ENCODE results near the gene ODC1.

ODC1 gene

GRCh38 chr2:10412380-10412779 is 35.7 kb downstream of the ODC1 start:
- DNase-seq = no peak

DNA sequence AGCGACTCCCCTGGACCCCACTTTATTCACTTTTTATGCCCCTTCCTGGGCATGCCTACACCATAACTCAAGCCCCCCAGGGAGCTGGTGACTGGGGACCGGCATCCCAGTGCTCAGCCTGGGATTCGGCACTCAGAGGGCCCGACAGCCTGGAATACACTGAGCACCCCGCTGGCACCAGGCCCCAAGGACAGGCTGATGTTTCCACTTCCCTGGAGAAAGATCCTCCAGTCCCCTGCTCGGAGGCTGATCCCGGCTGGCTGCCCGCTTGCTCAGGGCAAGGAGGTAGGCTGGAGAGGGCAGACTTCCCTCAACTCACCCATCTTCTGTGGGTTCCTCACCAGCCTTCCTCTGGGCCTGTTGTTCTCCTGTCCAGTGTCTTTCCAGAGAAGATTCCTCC is 36.6 kb downstream of the ODC1 start:
- no peak for DNase-seq

- DNase-seq = no peak
These were observed 37.2 kb downstream of the ODC1 start for GRCh38 chr2:10410823-10411437.

- DNase-seq = no peak
These were observed 37.9 kb downstream of the ODC1 start for GRCh38 chr2:10410001-10410822.

DNA sequence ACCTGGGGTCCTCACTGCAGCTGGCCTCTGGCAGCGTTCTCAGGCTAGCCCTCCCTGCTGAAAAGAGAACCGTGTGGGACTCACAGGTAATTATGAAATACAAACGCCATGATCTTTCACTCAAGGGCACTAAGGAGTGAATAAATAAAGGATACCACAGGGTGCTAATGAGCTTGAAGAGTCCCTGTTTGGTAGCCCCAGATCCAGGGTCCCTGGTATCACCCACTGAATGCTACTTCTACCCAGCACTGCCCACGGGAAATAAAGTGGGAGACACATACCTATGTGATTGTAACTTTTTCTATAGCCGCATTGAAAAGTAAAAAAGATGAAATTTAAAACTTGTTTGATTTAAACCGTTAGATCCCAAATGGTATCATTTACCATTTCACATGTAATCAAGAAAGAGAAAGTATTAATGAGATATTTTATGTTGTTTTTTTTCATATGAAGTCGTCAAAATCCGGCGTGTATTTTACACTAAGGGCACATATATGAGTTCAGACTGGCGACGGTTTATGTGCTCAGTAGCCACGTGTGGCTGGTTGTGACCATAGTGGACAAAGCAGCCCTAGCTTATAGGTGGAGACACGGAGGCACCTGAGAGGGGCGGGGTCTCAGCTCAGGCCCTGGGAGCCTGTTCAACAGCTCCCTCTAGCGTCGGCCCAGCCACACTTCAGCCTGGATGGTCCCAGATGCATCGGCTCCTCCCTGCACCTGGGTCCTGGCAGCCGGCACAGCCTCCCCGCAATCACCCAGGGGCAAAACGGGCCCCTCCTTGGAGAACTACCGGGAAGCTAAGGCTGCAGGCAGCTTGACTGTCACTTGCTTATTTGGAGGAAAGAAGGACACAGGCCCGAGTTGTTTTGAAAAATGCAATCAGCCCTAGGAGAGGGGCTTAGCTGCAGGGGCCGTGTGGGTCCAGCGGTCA is 39.2 kb downstream of the ODC1 start:
- DNase-seq = peak; percentile 37

DNA sequence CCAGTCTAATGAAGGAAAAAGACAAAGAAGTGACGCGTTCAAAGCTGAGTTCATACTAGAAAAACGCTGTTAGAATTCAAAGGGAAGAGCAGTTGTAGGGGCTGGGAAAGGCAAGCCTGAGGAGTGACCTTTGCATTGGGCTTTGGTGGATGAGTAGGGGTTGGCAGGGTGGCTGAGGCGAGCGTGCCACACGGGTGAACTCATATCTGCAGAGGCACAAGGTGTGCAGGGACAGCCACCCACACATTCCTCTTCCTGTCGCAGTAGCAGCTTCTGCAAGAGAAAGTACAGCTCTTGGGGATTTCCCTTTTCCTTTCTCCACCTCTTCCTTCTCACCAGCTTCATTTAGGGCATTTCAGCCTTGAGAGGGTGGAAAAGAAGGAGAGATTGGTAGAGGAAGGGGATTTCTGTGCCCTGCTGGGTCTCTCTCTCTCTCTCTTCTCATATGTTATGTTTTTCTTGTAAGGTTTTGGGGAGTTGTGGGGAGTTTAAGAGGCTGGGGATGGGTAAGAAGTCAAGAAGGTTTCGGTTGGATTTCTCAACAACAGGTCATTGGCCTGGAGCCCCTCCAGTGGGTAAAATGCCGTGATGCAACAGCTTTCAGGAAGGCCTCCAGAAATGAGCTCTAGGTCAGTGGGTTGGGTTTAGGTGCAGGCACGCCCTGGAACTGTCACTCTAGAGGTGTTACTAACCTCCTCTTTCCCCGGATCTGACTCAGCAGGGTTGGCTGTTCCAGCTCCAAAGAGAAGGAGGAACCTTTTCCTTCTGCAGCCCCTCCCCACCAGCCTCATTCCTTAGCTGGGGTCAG is 40.1 kb downstream of the ODC1 start:
- DNase-seq = peak; percentile 56

GRCh38 chr2:10407432-10407831 is 40.7 kb downstream of the ODC1 start:
- DNase-seq = no peak

DNA sequence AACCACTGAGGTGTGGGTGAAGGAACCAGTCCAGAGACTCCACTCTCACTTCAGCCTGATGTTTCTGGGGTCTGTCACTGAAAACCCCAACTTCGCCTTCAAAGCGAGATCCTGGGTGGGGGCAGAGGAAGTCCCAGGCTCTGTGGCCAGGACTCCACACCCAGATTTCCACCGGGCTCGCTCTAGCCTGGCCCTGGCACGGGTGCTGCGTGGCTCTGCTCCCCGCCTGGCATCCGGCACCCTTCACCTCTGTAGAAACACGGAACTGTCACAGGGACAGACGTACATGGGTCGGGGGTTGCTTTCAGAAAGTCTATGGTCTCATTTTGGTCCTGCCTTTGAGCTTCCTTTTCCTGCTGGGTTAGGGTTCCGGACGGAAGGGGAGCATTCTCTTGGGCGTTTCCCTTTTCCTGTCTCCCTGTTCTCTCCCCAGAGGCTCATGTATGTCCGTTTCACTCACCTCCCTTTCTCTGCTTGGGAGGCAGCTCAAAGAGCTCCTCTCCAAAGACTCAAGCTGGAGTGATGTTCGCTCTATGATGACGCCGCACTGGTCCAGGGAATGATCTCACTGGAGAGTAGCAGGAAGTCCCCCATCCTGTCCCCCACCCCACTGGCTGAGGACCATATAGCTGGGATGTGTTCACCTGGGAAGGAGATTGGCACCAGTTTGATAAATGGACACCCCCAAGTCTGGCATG is 41.5 kb downstream of the ODC1 start:
- no peak for DNase-seq

DNA sequence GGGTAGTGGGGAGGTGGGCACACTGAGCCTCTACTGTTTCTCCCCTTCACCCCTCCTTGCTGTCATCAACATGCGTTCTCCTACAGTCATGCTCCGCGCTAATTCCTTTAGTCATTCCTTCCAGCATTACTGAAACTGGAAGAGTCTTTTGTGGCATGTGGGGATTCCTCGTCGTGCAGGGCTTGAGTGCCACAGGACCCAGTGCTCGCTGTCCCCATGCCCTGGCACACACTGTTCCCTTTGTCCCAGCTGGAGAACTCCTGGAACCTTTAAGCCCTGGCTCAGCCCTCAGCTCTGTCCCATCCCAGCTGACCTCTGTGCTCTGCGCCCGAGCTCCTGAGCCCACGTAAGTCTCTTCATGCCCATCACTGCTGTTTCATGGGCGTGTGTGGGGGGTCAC is 42.1 kb downstream of the ODC1 start:
- DNase-seq = no peak

GRCh38 chr2:10405448-10405847 is 42.7 kb downstream of the ODC1 start:
- peak; percentile 87 for DNase-seq

DNA sequence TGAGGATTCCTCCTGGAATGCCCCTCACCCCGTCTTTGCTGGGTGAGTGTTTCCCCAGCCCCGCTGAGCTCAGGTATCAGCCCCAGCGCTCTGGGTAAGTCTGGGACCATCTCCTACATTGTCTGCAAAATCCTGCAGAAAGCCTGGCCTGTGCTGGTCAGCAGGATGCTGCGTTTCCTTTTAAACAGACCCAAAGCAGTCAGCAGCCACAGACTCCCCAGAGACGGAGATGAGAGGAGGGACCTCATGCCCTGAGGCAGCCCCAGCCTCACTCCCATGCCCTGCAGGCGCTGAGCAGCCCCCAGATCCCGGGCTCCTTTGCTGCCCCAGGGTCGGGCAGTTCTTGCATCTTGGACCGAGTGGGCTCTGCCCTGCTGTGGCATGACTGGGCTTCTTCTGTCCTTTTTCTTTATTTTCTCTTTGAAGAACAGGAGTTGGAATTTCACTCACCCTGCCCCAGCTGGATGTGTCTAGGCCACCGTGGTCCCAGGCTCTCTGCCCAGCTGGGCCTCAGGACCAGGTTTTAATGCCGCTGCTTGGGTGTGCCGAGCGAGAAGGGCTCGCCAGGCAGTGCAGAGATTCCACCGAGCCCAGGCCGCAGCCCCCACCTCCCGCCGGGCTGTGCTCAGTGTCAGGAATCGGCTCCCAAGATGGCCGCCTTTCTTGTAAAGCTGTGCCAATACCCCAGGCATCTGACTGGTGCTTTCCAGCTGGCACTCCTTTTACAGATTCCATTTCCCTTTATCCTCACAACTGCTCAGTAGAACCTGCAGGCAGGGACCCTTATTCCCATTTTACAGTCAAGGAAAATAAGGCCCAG is 43.6 kb downstream of the ODC1 start:
- no peak for DNase-seq

DNA sequence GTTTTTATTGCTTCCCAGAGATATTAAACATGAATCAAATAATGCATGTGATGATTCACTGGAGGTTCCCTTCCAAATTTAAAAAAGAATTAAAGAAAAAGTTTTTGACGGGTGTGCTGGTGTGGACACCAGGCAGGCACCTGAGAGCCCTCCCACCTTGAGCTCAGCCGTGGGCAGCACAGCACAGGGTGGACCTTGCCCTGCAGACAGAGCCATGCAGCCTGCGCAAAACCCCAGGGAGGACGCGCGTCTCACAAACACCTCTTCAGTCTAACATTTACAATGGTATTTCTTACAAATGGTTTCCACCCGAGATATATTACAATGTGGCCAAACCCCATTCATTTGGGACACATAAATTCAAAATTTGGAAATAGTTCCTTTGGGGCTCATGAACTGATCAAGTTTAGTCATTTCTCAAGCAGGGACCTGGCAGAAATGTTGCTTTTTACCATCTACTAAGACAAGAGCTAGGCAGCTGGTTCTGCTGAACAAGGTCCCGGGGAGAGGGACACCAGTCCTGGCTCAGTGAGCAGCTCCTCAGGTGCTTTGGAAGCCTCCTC is 45.4 kb downstream of the ODC1 start:
- no peak for DNase-seq

DNA sequence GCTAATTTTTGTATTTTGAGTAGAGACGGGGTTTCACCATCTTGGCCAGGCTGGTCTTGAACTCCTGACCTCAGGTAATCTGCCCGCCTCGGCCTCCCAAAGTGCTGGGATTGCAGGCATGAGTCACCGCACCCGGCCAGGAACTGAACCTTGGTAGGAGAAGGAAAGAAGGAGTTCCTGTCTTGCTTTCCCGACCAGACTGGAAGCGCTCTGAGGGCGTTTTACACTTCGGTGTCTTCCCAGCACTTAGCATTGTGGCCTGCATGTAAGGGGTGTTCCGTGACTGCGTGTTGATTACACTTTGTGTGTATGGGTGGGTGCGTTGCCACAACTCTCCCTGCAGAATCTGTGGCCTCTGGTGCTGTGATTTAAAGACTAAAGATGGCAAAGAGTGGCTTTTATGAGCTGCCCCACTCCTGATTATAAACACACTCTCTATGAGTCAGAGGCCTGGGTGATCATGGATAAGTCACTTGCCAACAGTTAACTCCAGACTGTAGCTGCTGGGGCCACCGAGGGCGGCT is 46.0 kb downstream of the ODC1 start:
- no peak for DNase-seq

DNA sequence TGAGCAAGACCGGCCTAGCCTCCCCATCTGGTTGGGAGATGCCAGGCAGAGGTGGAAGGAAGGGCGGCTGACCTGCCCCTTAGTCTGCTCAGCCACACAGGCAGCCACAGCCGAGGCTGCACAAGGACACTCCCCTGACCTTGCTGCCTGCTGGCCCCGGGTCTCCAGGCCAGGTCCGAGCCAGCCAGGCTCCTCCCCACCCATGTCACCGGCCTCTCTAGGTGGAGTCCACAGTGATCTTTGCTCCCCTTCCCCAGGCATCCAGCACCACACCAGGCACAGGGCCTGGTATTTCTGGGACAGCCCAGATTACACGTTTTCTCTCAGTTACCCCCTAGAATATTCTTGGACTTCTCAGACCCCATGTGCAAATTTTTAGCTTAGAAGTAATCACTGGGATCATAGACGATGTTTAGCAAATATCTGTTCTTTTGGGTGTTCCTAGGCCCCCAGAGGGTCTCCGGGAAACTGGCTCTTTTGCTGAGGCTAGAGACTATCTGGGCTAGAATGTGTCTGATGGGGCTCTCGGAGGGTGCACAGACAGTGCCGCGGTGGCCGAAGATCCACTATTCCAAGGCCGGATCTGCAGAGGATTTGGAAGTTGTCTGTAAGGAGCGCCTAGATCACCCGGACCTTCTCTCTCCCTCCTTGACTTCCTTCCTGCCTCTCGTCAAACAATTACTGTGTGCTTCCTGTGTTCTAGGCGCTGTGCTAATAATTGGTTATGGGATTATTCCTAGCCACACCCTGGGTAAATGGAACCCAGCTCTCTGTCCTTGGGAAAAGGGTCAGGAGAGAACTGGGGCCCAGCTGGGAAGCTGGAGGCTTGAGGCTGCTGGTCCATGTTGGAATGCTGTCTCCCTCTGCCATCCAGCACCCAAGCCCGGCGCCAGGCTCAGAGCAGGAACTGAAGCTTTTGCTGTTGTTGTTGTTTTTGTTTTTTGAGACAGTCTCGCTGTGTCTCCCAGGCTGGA is 46.9 kb downstream of the ODC1 start:
- DNase-seq = no peak

DNA sequence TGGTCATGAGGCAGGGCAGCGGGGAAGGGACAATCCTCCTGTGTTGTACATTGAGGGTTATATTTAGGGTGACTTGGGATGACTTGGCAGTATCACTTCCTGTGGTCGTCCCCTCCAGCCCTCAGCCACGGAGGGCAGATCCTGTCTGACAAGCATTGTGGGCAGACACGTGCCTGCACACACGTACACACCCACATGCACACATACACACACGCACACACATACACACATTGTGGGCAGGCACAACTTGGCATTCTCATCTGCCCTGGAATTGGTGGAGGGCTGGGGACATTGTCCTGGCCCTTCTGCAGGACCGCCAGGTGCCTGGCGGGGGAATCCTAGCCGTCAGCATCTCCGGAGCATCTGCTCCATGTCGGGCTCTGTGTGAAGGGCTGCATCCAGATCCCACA is 47.6 kb downstream of the ODC1 start:
- no peak for DNase-seq

GRCh38 chr2:10400002-10400401 is 48.1 kb downstream of the ODC1 start:
- no peak for DNase-seq

DNA sequence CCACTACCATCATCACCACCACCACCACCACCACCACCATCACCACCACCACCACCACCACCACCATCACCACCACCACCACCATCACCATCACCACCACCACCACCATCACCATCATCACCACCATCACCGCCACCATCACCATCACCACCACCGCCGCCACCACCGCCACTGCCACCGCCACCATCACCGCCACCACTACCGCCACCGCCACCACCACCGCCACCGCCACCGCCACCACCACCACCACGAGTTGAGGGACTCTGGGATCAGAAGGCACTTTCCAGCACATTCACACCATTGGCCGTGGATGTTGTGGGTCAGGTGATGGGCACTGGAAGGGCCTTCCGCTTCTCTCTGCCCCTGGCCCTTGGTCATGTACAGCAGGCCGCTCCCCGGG is 48.8 kb downstream of the ODC1 start:
- no peak for DNase-seq

DNA sequence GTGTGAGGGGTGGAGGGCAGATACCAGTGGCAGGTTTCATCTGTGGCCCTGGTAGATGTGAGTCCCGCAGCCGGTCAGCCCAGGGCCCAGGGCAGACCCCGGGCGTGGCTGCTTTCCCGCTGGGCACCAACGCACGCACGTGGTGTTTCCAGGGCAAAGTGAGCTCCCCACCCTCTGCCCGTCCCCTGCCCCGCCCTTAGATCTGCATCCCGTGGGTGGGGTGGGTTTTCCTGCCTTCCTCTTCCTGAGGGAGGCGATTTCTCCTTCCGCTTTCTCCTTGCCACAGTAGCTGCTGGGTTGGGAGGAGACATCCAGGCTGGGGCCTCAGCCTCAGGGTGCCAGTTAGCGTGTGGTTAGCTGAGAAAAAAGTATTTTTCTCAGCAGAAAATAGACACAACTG is 49.6 kb downstream of the ODC1 start:
- no peak for DNase-seq

- DNase-seq = no peak
These were observed 50.2 kb downstream of the ODC1 start for GRCh38 chr2:10397878-10398277.

Data from amniotic stem cell (primary cell).